Umbilical cord (tissue), 2 donors: Measurements from ENCODE around the gene JPH4. TPM values are rescaled to one million over a fixed set of nuclear protein-coding genes. Genes with fewer than 3 reads are reported as not detected.

Experiments
- DNase-seq: peaks from one replicate; pipeline ENCODE4 v3.0.0-alpha.2; 2015; ENCODE audit warnings: low spot score
- total RNA-seq: library from RNA; depleted of rRNA; stranded (reverse); fragments of >200 nt; gene quantifications from one replicate; pipeline ENCODE4 v1.2.3, GENCODE V29; 2014; ENCODE audit warnings: low replicate concordance; ENCODE audit not compliant: insufficient read depth

The JPH4 gene
- total RNA-seq, 1 donor from 2014 or later = 0.48 TPM

GRCh38 chr14:23564181-23564812 is 14.3 kb downstream of the JPH4 start:
- no peak for DNase-seq

GRCh38 chr14:23563473-23564180 is 15.0 kb downstream of the JPH4 start:
- DNase-seq = no peak

- DNase-seq = no peak
Observed at GRCh38 chr14:23562822-23563472, 15.6 kb downstream of the JPH4 start.

GRCh38 chr14:23561873-23562821 is 16.4 kb downstream of the JPH4 start:
- no peak for DNase-seq

GRCh38 chr14:23561259-23561658 is 17.3 kb downstream of the JPH4 start:
- DNase-seq = no peak

- DNase-seq = no peak
Observed at GRCh38 chr14:23559926-23560520, 18.6 kb downstream of the JPH4 start.

- no peak for DNase-seq
Observed at GRCh38 chr14:23559010-23559925, 19.3 kb downstream of the JPH4 start.

- DNase-seq = no peak
Observed at GRCh38 chr14:23558346-23559009, 20.1 kb downstream of the JPH4 start.

- no peak for DNase-seq
Observed at GRCh38 chr14:23557946-23558345, 20.6 kb downstream of the JPH4 start.

- no peak for DNase-seq
Observed at GRCh38 chr14:23557521-23557920, 21.1 kb downstream of the JPH4 start.

- DNase-seq = no peak
Observed at GRCh38 chr14:23556700-23557440, 21.7 kb downstream of the JPH4 start.

- peak; percentile 98 for DNase-seq
Observed at GRCh38 chr14:23555882-23556699, 22.5 kb downstream of the JPH4 start, which contains the start of gene THTPA. Gene THTPA, plus strand, starts transcription at chr14:23556271. Its CDS starts 487 bp downstream, at chr14:23556758.

GRCh38 chr14:23555533-23555881 is 23.1 kb downstream of the JPH4 start:
- no peak for DNase-seq

- DNase-seq = peak; percentile 60
Observed at GRCh38 chr14:23551266-23552028, 27.1 kb downstream of the JPH4 start, which contains the start of gene ZFHX2. Gene ZFHX2, minus strand, starts transcription at chr14:23551765. Its CDS starts 16,440 bp downstream, at chr14:23535325.

- peak; percentile 36 for DNase-seq
Observed at GRCh38 chr14:23550812-23551265, 27.8 kb downstream of the JPH4 start.

GRCh38 chr14:23550131-23550811 is 28.3 kb downstream of the JPH4 start:
- DNase-seq = no peak
